PC-3 (cell line): ENCODE data around the gene SLC22A5. TPM values are rescaled to one million over a fixed set of nuclear protein-coding genes. Genes with fewer than 3 reads are reported as not detected.
A peak's percentile ranks its signal among the peaks of the same experiment; 100 is the strongest.

Experiments
- ATAC-seq: fragments of 200-7000 bp; cut with Tn5 transposase; 2 replicates; pipeline ENCODE4 v1.9.1; 2020; ENCODE audit warnings: mild to moderate bottlenecking, moderate library complexity
- BruUV-seq: library from RNA; stranded (reverse); fragments of 400-500 nt; replicated peaks from 2 replicates; lab custom pipeline; 2021; lab: Mats Ljungman, UMichigan
- CTCF ChIA-PET: fragments of 300-600 bp; sonication (Branson Sonifier 250); formaldehyde crosslinking; loops from one replicate; lab custom pipeline; 2022; ENCODE audit warnings: antibody characterized with exemption; lab: Charles Lee
- POLR2A ChIA-PET: fragments of 300-600 bp; sonication (Branson Sonifier 250); formaldehyde crosslinking; loops from one replicate; lab custom pipeline; 2022; ENCODE audit warnings: antibody characterized with exemption; ENCODE audit not compliant: unreplicated experiment; lab: Charles Lee
- DNase-seq: peaks from one replicate; pipeline ENCODE4 v3.0.0-alpha.2; 2015
- H2AFZ ChIP-seq: fragments of 300-600 bp; sonication (generic); 2 replicates; pipeline ENCODE4 v1.6.0; 2016; ENCODE audit warnings: antibody characterized with exemption, low read length
- H3F3A ChIP-seq: fragments of 300-600 bp; sonication (generic); one replicate; pipeline ENCODE4 v1.6.0; 2017; ENCODE audit warnings: antibody characterized with exemption, low read length, control low read depth, mild to moderate bottlenecking; ENCODE audit not compliant: unreplicated experiment
- H3K27ac ChIP-seq: fragments of 300-600 bp; sonication (generic); 2 replicates; pipeline ENCODE4 v1.5.1; 2016; ENCODE audit warnings: mild to moderate bottlenecking, low read length
- H3K27me3 ChIP-seq: fragments of 300-600 bp; sonication (generic); 2 replicates; pipeline ENCODE4 v1.6.1; 2016; ENCODE audit warnings: low read length, mixed read lengths
- H3K36me3 ChIP-seq: fragments of 300-600 bp; sonication (generic); 2 replicates; pipeline ENCODE4 v1.6.1; 2016; ENCODE audit warnings: low read depth, mixed run types, low read length, mixed read lengths
- H3K4me1 ChIP-seq: fragments of 300-600 bp; sonication (generic); 2 replicates; pipeline ENCODE4 v1.5.1; 2016; ENCODE audit warnings: low read length; ENCODE audit not compliant: insufficient read depth
- H3K4me2 ChIP-seq: fragments of 300-600 bp; sonication (generic); 2 replicates; pipeline ENCODE4 v1.6.0; 2016; ENCODE audit warnings: low read length
- H3K4me3 ChIP-seq: fragments of 300-600 bp; sonication (generic); 2 replicates; pipeline ENCODE4 v1.5.1; 2016; ENCODE audit warnings: mild to moderate bottlenecking, low read length, mixed read lengths
- H3K79me2 ChIP-seq: fragments of 300-600 bp; sonication (generic); 2 replicates; pipeline ENCODE4 v1.6.1; 2017; ENCODE audit warnings: low read length, mixed read lengths
- H3K9ac ChIP-seq: fragments of 300-600 bp; sonication (generic); 2 replicates; pipeline ENCODE4 v1.6.0; 2016; ENCODE audit warnings: mild to moderate bottlenecking, low read length
- H3K9me2 ChIP-seq: fragments of 300-600 bp; sonication (generic); replicated peaks from 2 replicates; pipeline ENCODE4 v1.6.1; 2016; ENCODE audit warnings: mixed run types, low read length, mixed read lengths
- H3K9me3 ChIP-seq: fragments of 300-600 bp; sonication (generic); 2 replicates; pipeline ENCODE4 v1.6.1; 2016; ENCODE audit warnings: low read length, mixed read lengths
- H4K20me1 ChIP-seq: fragments of 300-600 bp; sonication (generic); 2 replicates; pipeline ENCODE4 v1.6.1; 2016; ENCODE audit warnings: low read length, mixed read lengths
- EZH2 ChIP-seq: fragments of 300-600 bp; sonication (generic); IDR thresholded peaks from one replicate; pipeline ENCODE4 v1.6.1; 2017; ENCODE audit warnings: antibody characterized with exemption, mild to moderate bottlenecking, low read length; ENCODE audit not compliant: unreplicated experiment
- EZH2phosphoT487 ChIP-seq: fragments of 300-600 bp; sonication (generic); IDR thresholded peaks from 2 replicates; pipeline ENCODE4 v1.6.1; 2018; ENCODE audit warnings: mild to moderate bottlenecking, antibody characterized with exemption, low read length, borderline replicate concordance
- intact Hi-C: fragments of 100-400 bp; cut with micrococcal nuclease; formaldehyde crosslinking; loops from 2 replicates; pipeline ENCODE4 v1.9.0; 2023
- total RNA-seq: library from RNA; depleted of rRNA; stranded (reverse); fragments of >200 nt; gene quantifications from 2 replicates; pipeline ENCODE4 v1.2.3, GENCODE V29; 2014
- TF ChIP-seq, protein P1 (sequence below): fragments of 300-600 bp; sonication (generic); conservative IDR thresholded peaks from 2 replicates; pipeline ENCODE4 v1.5.1; 2017; ENCODE audit warnings: antibody characterized with exemption, low read depth, mild to moderate bottlenecking, low read length

Gene SLC22A5
- total RNA-seq, 1 experiment from 2014 or later = 8.2 TPM

GRCh38 chr5:132377738-132378137 lies 8.2 kb downstream of the SLC22A5 start:
- POLR2A ChIA-PET = no interaction called here

DNA sequence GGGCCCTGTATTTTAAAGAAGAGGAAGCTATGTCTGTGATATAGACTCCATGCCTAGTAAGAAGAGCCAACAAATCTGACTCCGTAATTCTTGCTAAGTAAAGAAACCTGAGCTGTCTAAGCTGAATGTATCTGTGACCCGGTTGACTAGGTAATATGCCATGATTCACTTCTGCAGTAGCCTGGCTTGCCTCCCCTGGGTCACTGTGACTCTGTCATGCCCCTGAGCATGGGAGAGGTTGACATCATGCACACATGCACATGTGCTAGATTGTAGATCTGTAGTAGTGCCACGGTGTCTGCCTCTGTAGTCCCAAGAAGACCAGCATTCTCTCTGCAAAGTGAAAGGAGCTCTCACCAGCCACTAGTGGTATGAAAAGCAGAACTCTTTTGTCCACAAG lies 9.1 kb downstream of the SLC22A5 start:
- peaks cover 21% of the 10 kb centered on the region for H3K4me1 ChIP-seq
- H3K36me3 ChIP-seq = no peaks in the 10 kb centered on the region
- DNase-seq = peak; percentile 84
- peak overlapping the region; percentile 47 for H3K9ac ChIP-seq
- H3K4me2 ChIP-seq = peak overlapping the region; percentile 64
- H3K9me2 ChIP-seq = no peaks in the 10 kb centered on the region
- ChIA-PET CTCF (interaction anchor here (0.5 to 1.0 kb wide), 3 partner anchors 9 to 142 kb away, joined by 3 to 6 read pairs (median 3); partner anchors contain the start of genes SLC22A4 and SLC22A5), POLR2A (no interaction called here)
- H4K20me1 ChIP-seq = no peaks in the 10 kb centered on the region
- no peaks in the 10 kb centered on the region for H3K27me3 ChIP-seq
- BruUV-seq = no TSS peak
- peak overlapping the region; percentile 60; the same call in 1 of the 2 replicates for H2AFZ ChIP-seq
- ATAC-seq = peak; percentile 100
- TF ChIP-seq EZH2 (no peak), EZH2phosphoT487 (no peak)
- TF ChIP-seq, protein P1, sequence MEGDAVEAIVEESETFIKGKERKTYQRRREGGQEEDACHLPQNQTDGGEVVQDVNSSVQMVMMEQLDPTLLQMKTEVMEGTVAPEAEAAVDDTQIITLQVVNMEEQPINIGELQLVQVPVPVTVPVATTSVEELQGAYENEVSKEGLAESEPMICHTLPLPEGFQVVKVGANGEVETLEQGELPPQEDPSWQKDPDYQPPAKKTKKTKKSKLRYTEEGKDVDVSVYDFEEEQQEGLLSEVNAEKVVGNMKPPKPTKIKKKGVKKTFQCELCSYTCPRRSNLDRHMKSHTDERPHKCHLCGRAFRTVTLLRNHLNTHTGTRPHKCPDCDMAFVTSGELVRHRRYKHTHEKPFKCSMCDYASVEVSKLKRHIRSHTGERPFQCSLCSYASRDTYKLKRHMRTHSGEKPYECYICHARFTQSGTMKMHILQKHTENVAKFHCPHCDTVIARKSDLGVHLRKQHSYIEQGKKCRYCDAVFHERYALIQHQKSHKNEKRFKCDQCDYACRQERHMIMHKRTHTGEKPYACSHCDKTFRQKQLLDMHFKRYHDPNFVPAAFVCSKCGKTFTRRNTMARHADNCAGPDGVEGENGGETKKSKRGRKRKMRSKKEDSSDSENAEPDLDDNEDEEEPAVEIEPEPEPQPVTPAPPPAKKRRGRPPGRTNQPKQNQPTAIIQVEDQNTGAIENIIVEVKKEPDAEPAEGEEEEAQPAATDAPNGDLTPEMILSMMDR = no peak
- intact Hi-C loops = loop anchor here (2.0 kb wide), 1 partner anchor 118 kb away; no protein-coding TSS in a partner anchor
- no peaks in the 10 kb centered on the region for H3F3A ChIP-seq
- peak overlapping the region; percentile 88 for H3K27ac ChIP-seq
- no peak overlapping the region for H3K4me3 ChIP-seq
- peaks cover 40% of the 10 kb centered on the region for H3K79me2 ChIP-seq
- H3K9me3 ChIP-seq = no peaks in the 10 kb centered on the region

More at GRCh38 chr5:132377738-132378137, 8.2 kb downstream of the SLC22A5 start:
- ATAC-seq (no peak), DNase-seq (no peak)
- Histone ChIP-seq H3K4me2 (peak overlapping the region; percentile 64; the same call in 1 of the 2 replicates), H3K9me2 (no peaks in the 10 kb centered on the region), H4K20me1 (no peaks in the 10 kb centered on the region), H3K27ac (peak overlapping the region; percentile 88), H3F3A (no peaks in the 10 kb centered on the region), H3K4me3 (no peak overlapping the region), H3K79me2 (peaks cover 48% of the 10 kb centered on the region), H3K9ac (peak overlapping the region; percentile 47; the same call in 1 of the 2 replicates), H3K27me3 (no peaks in the 10 kb centered on the region), H3K4me1 (peaks cover 25% of the 10 kb centered on the region), H2AFZ (no peak overlapping the region), H3K36me3 (no peaks in the 10 kb centered on the region), H3K9me3 (no peaks in the 10 kb centered on the region)
- TF ChIP-seq, protein P1 = no peak
- TF ChIP-seq EZH2 (no peak), EZH2phosphoT487 (no peak)
- BruUV-seq = no TSS peak
- intact Hi-C loops = loop anchor here (2.0 kb wide), 1 partner anchor 119 kb away; no protein-coding TSS in a partner anchor
- CTCF ChIA-PET = no interaction called here

- Histone ChIP-seq H3K27me3 (no peaks in the 10 kb centered on the region), H3K79me2 (peaks cover 25% of the 10 kb centered on the region), H2AFZ (no peak overlapping the region), H3K9ac (no peak overlapping the region), H3K9me3 (no peaks in the 10 kb centered on the region), H3K4me1 (peaks cover 22% of the 10 kb centered on the region), H3K36me3 (no peaks in the 10 kb centered on the region; the same call in 1 of the 2 replicates), H4K20me1 (no peaks in the 10 kb centered on the region), H3K27ac (no peak overlapping the region), H3K9me2 (no peaks in the 10 kb centered on the region), H3K4me3 (no peak overlapping the region), H3K4me2 (no peak overlapping the region), H3F3A (no peaks in the 10 kb centered on the region)
- intact Hi-C loops = loop anchor here (10.0 kb wide), 1 partner anchor 335 kb away; no protein-coding TSS in a partner anchor
- POLR2A ChIA-PET = no interaction called here
- no TSS peak for BruUV-seq
- DNase-seq = no peak
- CTCF ChIA-PET = no interaction called here
- no peak for ATAC-seq
- TF ChIP-seq EZH2phosphoT487 (no peak), EZH2 (no peak)
- TF ChIP-seq, protein P1 = no peak
Observed at GRCh38 chr5:132380047-132380446, 10.5 kb downstream of the SLC22A5 start.
